GM12865 (cell line): Measurements from ENCODE around the gene PHKA2.

Experiments used
- DNase-seq: peaks from one replicate; pipeline ENCODE4 v3.0.0; 2010; ENCODE audit warnings: low read depth
- H3K4me3 ChIP-seq: 2 replicates; pipeline ENCODE4 v1.5.1; 2011; ENCODE audit warnings: mild to moderate bottlenecking, low read depth, low read length, control low read depth
- CTCF ChIP-seq: IDR thresholded peaks from 2 replicates; pipeline ENCODE4 v1.5.1; 2011; ENCODE audit warnings: low read length, control low read depth, low read depth, inconsistent platforms; ENCODE audit not compliant: insufficient read depth; ENCODE audit errors: missing control alignments

PHKA2 gene

GRCh38 chrX:18946611-18947010 is 37.3 kb downstream of the PHKA2 start:
- no peak overlapping the region for H3K4me3 ChIP-seq
- DNase-seq = no peak
- TF ChIP-seq CTCF = no peak

GRCh38 chrX:18946157-18946556 is 37.8 kb downstream of the PHKA2 start:
- DNase-seq = no peak
- no peak overlapping the region for H3K4me3 ChIP-seq
- TF ChIP-seq CTCF = no peak

GRCh38 chrX:18945483-18945882 is 38.4 kb downstream of the PHKA2 start:
- TF ChIP-seq CTCF = no peak
- no peak overlapping the region for H3K4me3 ChIP-seq
- DNase-seq = no peak

- no peak for TF ChIP-seq CTCF
- no peak overlapping the region for H3K4me3 ChIP-seq
- DNase-seq = no peak
Measured at GRCh38 chrX:18944482-18944881, 39.4 kb downstream of the PHKA2 start.

- no peak for DNase-seq
- H3K4me3 ChIP-seq = no peak overlapping the region
- no peak for TF ChIP-seq CTCF
Measured at GRCh38 chrX:18941896-18942295, 42.0 kb downstream of the PHKA2 start.

- no peak overlapping the region for H3K4me3 ChIP-seq
- no peak for TF ChIP-seq CTCF
- no peak for DNase-seq
Measured at GRCh38 chrX:18938710-18939109, 45.2 kb downstream of the PHKA2 start.

GRCh38 chrX:18937173-18937572 is 46.7 kb downstream of the PHKA2 start:
- no peak overlapping the region for H3K4me3 ChIP-seq
- DNase-seq = no peak
- TF ChIP-seq CTCF = no peak
